GM21423 (cell line): Measurements from ENCODE around the gene EN1.

Experiments used
- ATAC-seq: cut with Tn5 transposase; IDR thresholded peaks from one replicate; pipeline ENCODE4 v1.9.1; 2021; ENCODE audit warnings: mild to moderate bottlenecking, moderate library complexity; ENCODE audit not compliant: unreplicated experiment

EN1 gene

GRCh38 chr2:118846953-118847761 is at the start of gene EN1:
EN1 (minus strand) TSS chr2:118847648; CDS start chr2:118847167, 481 bp downstream.
- ATAC-seq, result no peak

- ATAC-seq, result no peak
Observed at GRCh38 chr2:118893100-118893499, 45.7 kb upstream of the EN1 start.

GRCh38 chr2:118889995-118890394 is 42.5 kb upstream of the EN1 start:
- no peak for ATAC-seq

- no peak for ATAC-seq
Observed at GRCh38 chr2:118883792-118884191, 36.3 kb upstream of the EN1 start.

GRCh38 chr2:118882693-118883336 is 35.4 kb upstream of the EN1 start:
- ATAC-seq, result no peak

GRCh38 chr2:118881490-118882129 is 34.2 kb upstream of the EN1 start:
- peak; percentile 87 for ATAC-seq

- no peak for ATAC-seq
Observed at GRCh38 chr2:118880501-118880900, 33.1 kb upstream of the EN1 start.

- ATAC-seq, result no peak
Observed at GRCh38 chr2:118878531-118879149, 31.2 kb upstream of the EN1 start.

- no peak for ATAC-seq
Observed at GRCh38 chr2:118875318-118875717, 27.9 kb upstream of the EN1 start.

GRCh38 chr2:118874324-118874723 is 26.9 kb upstream of the EN1 start:
- no peak for ATAC-seq

GRCh38 chr2:118865106-118865505 is 17.7 kb upstream of the EN1 start:
- ATAC-seq, result peak; percentile 82

GRCh38 chr2:118864207-118864606 is 16.8 kb upstream of the EN1 start:
- ATAC-seq, result no peak

GRCh38 chr2:118861731-118862130 is 14.3 kb upstream of the EN1 start:
- no peak for ATAC-seq

GRCh38 chr2:118861242-118861641 is 13.8 kb upstream of the EN1 start:
- no peak for ATAC-seq

- ATAC-seq, result no peak
Observed at GRCh38 chr2:118860506-118860905, 13.1 kb upstream of the EN1 start.

- no peak for ATAC-seq
Observed at GRCh38 chr2:118859157-118859770, 11.8 kb upstream of the EN1 start.

GRCh38 chr2:118858485-118859156 is 11.2 kb upstream of the EN1 start:
- ATAC-seq, result no peak

- no peak for ATAC-seq
Observed at GRCh38 chr2:118857677-118858484, 10.4 kb upstream of the EN1 start.

- ATAC-seq, result no peak
Observed at GRCh38 chr2:118856978-118857676, 9.7 kb upstream of the EN1 start.
